GM18526 (cell line): Measurements from ENCODE around the gene SYT3.

Experiments used
- POLR2A ChIP-seq: IDR thresholded peaks from 3 replicates; pipeline ENCODE4 v1.6.1; 2011; ENCODE audit not compliant: insufficient read length; ENCODE audit errors: extremely low read depth

The SYT3 gene

GRCh38 chr19:50666346-50667176 is 26.9 kb upstream of the SYT3 start:
- TF ChIP-seq POLR2A, result no peak

GRCh38 chr19:50664204-50664603 is 24.5 kb upstream of the SYT3 start:
- TF ChIP-seq POLR2A, result no peak

- TF ChIP-seq POLR2A, result no peak
Observed at GRCh38 chr19:50663482-50663790, 23.8 kb upstream of the SYT3 start.

- TF ChIP-seq POLR2A, result no peak
Observed at GRCh38 chr19:50662651-50663481, 23.2 kb upstream of the SYT3 start.

GRCh38 chr19:50661766-50662650 is 22.3 kb upstream of the SYT3 start:
- TF ChIP-seq POLR2A, result no peak

- no peak for TF ChIP-seq POLR2A
Observed at GRCh38 chr19:50661023-50661422, 21.3 kb upstream of the SYT3 start.

- no peak for TF ChIP-seq POLR2A
Observed at GRCh38 chr19:50660088-50660366, 20.3 kb upstream of the SYT3 start.

- TF ChIP-seq POLR2A, result no peak
Observed at GRCh38 chr19:50659318-50660087, 19.8 kb upstream of the SYT3 start.

GRCh38 chr19:50658441-50659317 is 19.0 kb upstream of the SYT3 start:
- no peak for TF ChIP-seq POLR2A

GRCh38 chr19:50657712-50658440 is 18.2 kb upstream of the SYT3 start:
- TF ChIP-seq POLR2A, result no peak

- no peak for TF ChIP-seq POLR2A
Observed at GRCh38 chr19:50657222-50657669, 17.6 kb upstream of the SYT3 start.

GRCh38 chr19:50654882-50655281 is 15.2 kb upstream of the SYT3 start:
- no peak for TF ChIP-seq POLR2A

- TF ChIP-seq POLR2A, result no peak
Observed at GRCh38 chr19:50652722-50653121, 13.0 kb upstream of the SYT3 start.
